Left ventricle myocardium inferior (tissue), 1 donor: ENCODE measurements around the gene SCMH1. TPM values are rescaled to one million over a fixed set of nuclear protein-coding genes. Genes with fewer than 3 reads are reported as not detected.

Experiments used
- DNase-seq: peaks from one replicate; pipeline ENCODE4 v3.0.0-alpha.2; 2020
- H3K27ac ChIP-seq: fragments of 200-600 bp; replicated peaks from 2 replicates; pipeline ENCODE4 v1.8.0; 2021
- H3K27me3 ChIP-seq: fragments of 200-600 bp; 2 replicates; pipeline ENCODE4 v1.8.0; 2021; ENCODE audit warnings: low read depth
- H3K36me3 ChIP-seq: fragments of 200-600 bp; 2 replicates; pipeline ENCODE4 v1.8.0; 2021
- H3K4me1 ChIP-seq: fragments of 200-600 bp; 2 replicates; pipeline ENCODE4 v1.8.0; 2021
- H3K4me3 ChIP-seq: fragments of 200-600 bp; 2 replicates; pipeline ENCODE4 v1.8.0; 2021; ENCODE audit warnings: mild to moderate bottlenecking, moderate library complexity
- H3K9me3 ChIP-seq: fragments of 200-600 bp; replicated peaks from 2 replicates; pipeline ENCODE4 v1.8.0; 2021
- intact Hi-C: fragments of 100-400 bp; cut with micrococcal nuclease; formaldehyde crosslinking; loops from one replicate; pipeline ENCODE4 v1.11.0; 2022
- long read RNA-seq: library from polyadenylated mRNA; unstranded; transcript quantifications from one replicate; pipeline ENCODE4 v2.0.0, GENCODE V29; 2021
- total RNA-seq: library from RNA; stranded (reverse); fragmentation: NEBNext Ultra II Directional; extraction: Animal tissue kit (Norgen Biotek cat#: 25700); gene quantifications from one replicate; pipeline ENCODE4 v1.2.1, GENCODE V29; 2021
- TF ChIP-seq, protein P1 (sequence below): fragments of 200-600 bp; IDR thresholded peaks from 2 replicates; pipeline ENCODE4 v1.8.0; 2021; ENCODE audit warnings: antibody characterized with exemption, mild to moderate bottlenecking, borderline replicate concordance
- donor health status: DM: no; HTN: yes; CAD: no; lungs with severe emphysema.

The SCMH1 gene
- total RNA-seq, result 48.1 TPM
- long read RNA-seq, partial matches to known transcripts, result 59 of 107 reads
- long read RNA-seq, other reads (novel, unspliced or antisense), result 42 of 107 reads

DNA sequence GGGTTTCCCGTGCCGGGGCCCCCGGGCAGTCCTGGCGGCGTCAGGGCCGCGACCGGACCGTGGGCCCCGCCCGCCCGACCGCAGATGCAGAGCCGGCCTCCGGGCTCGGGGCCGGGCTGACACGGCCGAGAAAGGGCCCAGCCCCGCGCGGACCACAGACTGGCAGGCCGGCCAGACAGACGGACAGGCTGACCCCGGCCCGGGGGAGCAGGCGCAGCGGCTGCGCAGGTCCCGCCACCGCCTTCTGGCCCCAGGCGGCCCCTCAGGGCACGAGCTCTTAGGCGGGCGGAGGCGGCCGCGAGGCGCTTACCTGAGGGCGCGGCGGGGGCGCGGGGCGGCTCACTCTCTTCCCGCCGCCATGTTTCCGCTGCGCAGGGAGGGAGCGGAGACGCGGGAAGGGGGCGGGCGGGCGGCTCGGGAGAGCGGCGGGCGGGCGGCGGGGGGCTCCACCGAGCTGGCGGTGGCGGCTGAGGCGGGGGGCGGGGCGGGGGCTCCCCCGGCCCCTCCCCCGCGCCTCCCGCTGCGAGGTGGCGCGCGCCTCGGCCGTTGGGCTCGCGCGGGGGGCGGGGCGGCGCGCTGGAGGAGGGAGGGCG, at the start of gene SCMH1:
TSS of gene SCMH1 (minus strand) at position 558 of the 593 bp plus-strand sequence. CDS start 56,173 bp downstream, outside the sequence.
- Histone ChIP-seq H3K9me3 (no peaks in the 10 kb centered on the region), H3K4me1 (peaks cover 61% of the 10 kb centered on the region), H3K27ac (peak within 1 kb of the TSS; percentile 96), H3K36me3 (no peaks in the 10 kb centered on the region), H3K27me3 (no peaks in the 10 kb centered on the region), H3K4me3 (peak within 1 kb of the TSS; percentile 90)
- intact Hi-C loops, result no loop called here
- TF ChIP-seq, protein P1, sequence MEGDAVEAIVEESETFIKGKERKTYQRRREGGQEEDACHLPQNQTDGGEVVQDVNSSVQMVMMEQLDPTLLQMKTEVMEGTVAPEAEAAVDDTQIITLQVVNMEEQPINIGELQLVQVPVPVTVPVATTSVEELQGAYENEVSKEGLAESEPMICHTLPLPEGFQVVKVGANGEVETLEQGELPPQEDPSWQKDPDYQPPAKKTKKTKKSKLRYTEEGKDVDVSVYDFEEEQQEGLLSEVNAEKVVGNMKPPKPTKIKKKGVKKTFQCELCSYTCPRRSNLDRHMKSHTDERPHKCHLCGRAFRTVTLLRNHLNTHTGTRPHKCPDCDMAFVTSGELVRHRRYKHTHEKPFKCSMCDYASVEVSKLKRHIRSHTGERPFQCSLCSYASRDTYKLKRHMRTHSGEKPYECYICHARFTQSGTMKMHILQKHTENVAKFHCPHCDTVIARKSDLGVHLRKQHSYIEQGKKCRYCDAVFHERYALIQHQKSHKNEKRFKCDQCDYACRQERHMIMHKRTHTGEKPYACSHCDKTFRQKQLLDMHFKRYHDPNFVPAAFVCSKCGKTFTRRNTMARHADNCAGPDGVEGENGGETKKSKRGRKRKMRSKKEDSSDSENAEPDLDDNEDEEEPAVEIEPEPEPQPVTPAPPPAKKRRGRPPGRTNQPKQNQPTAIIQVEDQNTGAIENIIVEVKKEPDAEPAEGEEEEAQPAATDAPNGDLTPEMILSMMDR, result no peak
- DNase-seq, result peak; percentile 46

DNA sequence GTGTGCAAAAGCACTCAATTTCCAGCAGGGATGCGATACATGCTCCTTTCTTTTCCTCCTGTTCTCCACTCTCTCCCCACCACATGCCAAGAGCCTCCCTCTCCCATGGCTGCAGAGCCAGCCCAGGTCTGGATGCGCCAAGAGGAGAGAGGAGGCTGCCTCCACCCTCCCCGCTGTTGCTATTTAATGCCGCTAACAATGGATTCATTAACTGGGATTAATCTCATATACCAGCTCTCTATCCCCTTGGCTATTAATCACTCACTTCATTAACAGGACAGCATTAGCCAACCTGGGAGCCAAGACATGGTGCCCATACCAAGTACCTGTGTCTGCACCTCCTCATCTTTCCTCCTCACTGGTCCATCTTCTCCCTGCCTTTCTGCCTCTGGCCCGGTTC, 49.1 kb upstream of the SCMH1 start:
- Histone ChIP-seq H3K36me3 (no peaks in the 10 kb centered on the region), H3K4me3 (no peak overlapping the region), H3K27me3 (peaks cover 45% of the 10 kb centered on the region), H3K27ac (no peak overlapping the region), H3K4me1 (no peaks in the 10 kb centered on the region), H3K9me3 (no peaks in the 10 kb centered on the region)
- TF ChIP-seq, protein P1, result no peak
- DNase-seq, result no peak
- intact Hi-C loops, result no loop called here

DNA sequence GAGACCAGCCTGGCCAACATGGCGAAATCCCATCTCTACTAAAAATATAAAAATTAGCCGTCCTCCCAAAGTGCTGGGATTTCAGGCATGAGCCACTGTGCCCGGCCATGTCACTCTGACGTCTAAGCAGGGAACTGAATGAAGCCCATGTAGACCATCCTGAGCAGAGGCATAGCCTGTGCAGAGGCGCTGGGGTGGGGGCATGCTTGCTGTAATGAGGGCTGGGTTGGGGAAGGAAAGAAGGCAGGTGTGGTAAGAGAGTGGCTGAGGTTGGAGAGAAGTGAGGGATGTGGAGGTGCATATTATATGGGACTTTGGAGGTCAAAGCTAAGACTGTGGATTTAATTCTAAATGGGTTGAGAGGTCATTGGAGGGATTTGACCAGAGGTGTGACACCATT, 47.1 kb upstream of the SCMH1 start:
- intact Hi-C loops, result no loop called here
- H3K4me3 ChIP-seq, result no peak overlapping the region
- DNase-seq, result no peak

DNA sequence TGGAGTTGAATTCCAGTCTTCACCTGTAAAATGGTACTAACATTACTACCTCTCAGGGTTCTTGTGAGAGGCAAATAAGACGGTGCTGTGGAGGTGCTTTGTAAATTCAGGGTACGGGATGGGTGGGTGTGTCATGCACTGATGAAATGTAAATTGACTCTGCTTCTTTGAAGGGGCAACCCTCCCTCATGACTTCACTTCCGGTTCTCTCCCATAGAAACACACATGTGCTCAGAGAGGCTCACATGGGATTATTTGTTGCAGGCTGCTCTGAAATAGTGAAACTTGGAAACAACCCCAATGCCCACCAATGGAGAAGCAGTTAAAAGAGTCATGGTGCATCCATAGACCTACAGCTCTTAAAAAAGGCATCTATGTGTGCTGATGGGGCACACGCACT, 44.9 kb upstream of the SCMH1 start:
- Histone ChIP-seq H3K36me3 (no peaks in the 10 kb centered on the region), H3K27ac (no peak overlapping the region), H3K27me3 (peaks cover 52% of the 10 kb centered on the region), H3K4me3 (no peak overlapping the region), H3K9me3 (no peaks in the 10 kb centered on the region), H3K4me1 (peaks cover 5% of the 10 kb centered on the region)
- intact Hi-C loops, result no loop called here
- no peak for DNase-seq
- TF ChIP-seq, protein P1, result no peak

More for the DNA sequence above, 47.1 kb upstream of the SCMH1 start:
- Histone ChIP-seq H3K27me3 (peaks cover 46% of the 10 kb centered on the region), H3K27ac (no peak overlapping the region), H3K36me3 (no peaks in the 10 kb centered on the region), H3K4me1 (no peaks in the 10 kb centered on the region), H3K9me3 (no peaks in the 10 kb centered on the region)
- TF ChIP-seq, protein P1, result no peak

DNA sequence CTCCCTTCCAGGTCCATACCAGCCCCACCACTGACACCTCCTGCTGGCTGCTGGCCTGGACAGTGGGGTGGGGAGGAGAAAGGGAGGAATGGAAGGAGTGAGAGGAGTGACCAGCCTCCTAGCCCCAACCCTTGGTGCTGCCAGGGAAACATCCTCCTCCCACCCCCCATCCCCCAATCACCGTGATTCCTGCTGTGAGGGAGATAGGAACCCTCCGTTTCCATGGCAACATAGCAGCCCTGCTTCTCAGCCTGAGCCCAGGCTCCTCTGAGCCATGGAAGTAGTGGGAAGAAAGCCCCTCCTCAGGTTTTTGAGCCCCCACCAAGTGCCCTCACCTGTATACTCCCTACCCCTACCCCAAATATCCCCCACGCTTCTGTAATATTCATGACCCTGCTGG, 44.4 kb upstream of the SCMH1 start:
- Histone ChIP-seq H3K9me3 (no peaks in the 10 kb centered on the region), H3K27me3 (peaks cover 55% of the 10 kb centered on the region), H3K4me1 (peaks cover 5% of the 10 kb centered on the region), H3K4me3 (no peak overlapping the region), H3K27ac (no peak overlapping the region), H3K36me3 (no peaks in the 10 kb centered on the region)
- no peak for DNase-seq
- intact Hi-C loops, result no loop called here
- TF ChIP-seq, protein P1, result no peak
